Ishikawa (cell line): ENCODE measurements around the gene LRRC47.

Experiments used
- RAD21 ChIP-seq: IDR thresholded peaks from 2 replicates; pipeline ENCODE4 v1.6.1; 2012; ENCODE audit warnings: low read depth
- REST ChIP-seq: IDR thresholded peaks from 2 replicates; pipeline ENCODE4 v1.6.1; 2012; ENCODE audit warnings: low read depth, mild to moderate bottlenecking

GRCh38 chr1:3762151-3762872 lies 34.0 kb downstream of the LRRC47 start:
- TF ChIP-seq RAD21 (no peak), REST (no peak)
